GM12892 (cell line): ENCODE results near the gene SPRR2A.

Source experiments
- POLR2A ChIP-seq: IDR thresholded peaks from 2 replicates; pipeline ENCODE4 v1.6.1; 2011; ENCODE audit warnings: low read depth, low read length, control low read depth
- POLR2AphosphoS5 ChIP-seq: IDR thresholded peaks from 2 replicates; pipeline ENCODE4 v1.6.1; 2011; ENCODE audit warnings: low read depth, low read length, control low read depth

GRCh38 chr1:153049211-153049610, 8.1 kb downstream of the SPRR2A start:
- TF ChIP-seq POLR2A (no peak), POLR2AphosphoS5 (no peak)
